Lung microvascular endothelial cell (primary cell): Measurements from ENCODE around the gene TET3. TPM values are rescaled to one million over a fixed set of nuclear protein-coding genes. Genes with fewer than 3 reads are reported as not detected.
"Not testable (repeated sequence)": the region's sequence is repeated elsewhere in the genome, so short reads cannot be mapped to it uniquely, and the experiment has no call there.

Experiments used
- DNase-seq, 2 donors: peaks; one replicate each; pipeline versions ENCODE4 v3.0.0 to v3.0.0-alpha.2; 2010; ENCODE audit warnings: low read depth in 2 of 2
- total RNA-seq: library from RNA; depleted of rRNA; stranded (reverse); fragments of >200 nt; gene quantifications from 2 replicates; pipeline ENCODE4 v1.2.1, GENCODE V29; 2014

Gene TET3
- total RNA-seq: 3.1 and 4.0 TPM in 2 replicates

DNA sequence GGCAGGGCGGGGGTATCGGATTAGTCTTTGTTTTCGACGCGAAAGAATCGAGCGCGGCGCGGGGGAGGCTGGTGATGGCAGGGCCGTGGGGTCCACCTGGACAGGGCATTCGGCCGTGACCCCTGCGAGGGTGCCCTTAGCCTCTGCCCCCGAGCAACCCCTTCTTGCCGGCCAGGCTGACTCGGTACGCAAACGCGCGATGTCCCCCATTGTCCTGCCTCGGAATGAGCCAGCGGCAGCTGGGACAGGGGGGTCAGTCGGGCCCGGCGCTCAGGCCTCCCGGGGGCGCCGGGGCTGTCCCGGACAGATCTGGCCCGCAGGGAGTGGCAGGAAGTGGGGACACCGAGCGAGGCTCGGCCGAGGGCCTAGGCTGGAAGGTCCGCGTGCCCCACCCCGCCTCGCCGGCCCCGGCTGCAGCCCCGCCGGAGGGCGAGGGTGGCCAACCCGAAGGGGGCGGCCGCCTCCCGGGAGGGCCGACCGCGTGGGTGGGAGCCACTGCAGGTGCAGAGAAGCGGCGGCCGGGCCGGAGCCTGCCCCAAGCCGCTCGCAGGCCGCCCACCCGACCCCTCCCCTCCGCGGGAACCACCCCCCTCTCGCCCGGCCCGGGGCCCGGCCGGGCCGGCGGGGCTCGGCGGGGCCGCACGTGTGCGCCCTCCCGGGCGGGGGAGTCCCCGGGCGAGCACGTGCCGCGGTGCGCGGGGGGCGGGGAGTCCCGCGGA, at the start of gene TET3:
TET3 (plus strand) TSS at position 708 of the 719 bp plus-strand sequence. CDS start 1,494 bp downstream, outside the sequence.
- DNase-seq: peak; percentile 47 to 70

DNA sequence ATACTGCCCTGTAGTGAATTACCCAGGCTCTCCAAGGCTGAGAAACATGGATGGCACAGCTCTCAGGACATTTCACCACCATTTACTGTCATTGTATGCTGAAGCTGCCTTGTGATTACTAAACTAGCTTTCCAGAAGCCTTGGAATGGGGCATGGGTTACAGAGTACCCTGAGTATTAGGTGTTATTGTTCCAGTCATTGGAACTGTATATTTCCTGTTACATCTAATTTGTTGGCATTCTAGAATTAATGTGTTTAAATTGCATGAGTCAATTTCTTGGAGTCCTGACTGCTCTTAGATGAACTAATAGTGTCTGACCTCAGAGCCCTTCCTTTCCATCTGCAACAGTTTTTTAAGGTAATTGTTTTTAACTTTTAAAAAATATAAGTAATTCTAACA, 49.1 kb upstream of the TET3 start:
- peak in 1 of 2 donors; percentile 31 for DNase-seq

DNA sequence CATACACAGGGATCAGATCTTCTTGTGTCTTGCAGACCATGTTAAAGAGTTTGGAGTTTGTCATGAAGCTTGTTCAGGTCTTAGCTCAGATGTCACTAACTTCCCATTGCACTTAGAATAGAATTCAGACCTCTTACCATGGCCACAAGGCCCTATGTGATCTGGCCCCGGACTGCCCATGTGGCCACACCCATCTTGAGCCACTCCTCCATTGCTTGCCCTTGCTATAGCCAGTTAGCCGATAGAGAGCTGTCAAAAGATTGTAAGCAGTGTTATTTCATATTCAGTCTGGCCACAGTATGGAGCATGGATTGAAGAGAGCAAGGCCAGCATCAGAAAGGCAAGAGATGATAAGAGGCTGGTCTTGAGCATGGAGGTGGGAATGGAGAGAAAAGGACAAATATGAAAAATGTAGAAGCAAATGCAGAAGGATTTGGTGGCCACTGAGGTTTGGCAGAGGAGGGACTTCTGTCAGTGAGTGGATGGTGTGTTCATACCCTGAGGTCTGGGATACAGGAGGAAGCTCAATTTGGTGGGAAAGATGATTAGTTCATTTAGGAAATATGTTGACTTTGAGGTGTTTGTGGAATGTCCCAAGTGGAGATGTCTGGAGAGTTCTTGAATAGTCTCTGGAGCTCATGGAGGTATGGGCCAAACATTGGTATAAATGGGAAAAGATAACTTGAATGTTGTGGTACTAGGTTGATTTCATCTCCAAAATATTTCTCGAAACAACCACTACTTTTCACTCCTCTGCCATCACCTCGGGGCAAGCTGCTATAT, 47.4 kb upstream of the TET3 start:
- DNase-seq: no peak

GRCh38 chr2:73937899-73938298, 46.8 kb upstream of the TET3 start:
- no peak for DNase-seq

- peak in 1 of 2 donors; percentile 17 for DNase-seq
Observed at GRCh38 chr2:73938718-73939352, 45.9 kb upstream of the TET3 start.

DNA sequence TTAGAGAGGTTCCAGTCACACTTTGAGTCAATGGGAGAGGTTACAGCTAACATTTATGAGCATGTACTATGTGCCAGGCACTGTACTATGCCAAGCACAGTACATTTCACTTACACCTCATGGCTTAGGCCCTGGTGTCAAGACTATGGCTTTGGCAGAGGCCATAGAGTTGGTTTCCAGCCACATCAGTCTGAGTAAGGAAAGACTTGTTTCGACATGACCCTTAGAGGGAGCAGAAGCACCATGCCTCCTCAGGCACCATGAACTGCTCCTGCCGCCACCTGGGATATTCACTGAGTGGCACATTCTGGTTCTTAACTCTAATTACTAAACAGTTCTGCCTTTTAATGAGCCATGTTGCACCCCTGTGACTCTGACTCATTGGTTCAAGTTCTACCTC, 45.3 kb upstream of the TET3 start:
- DNase-seq: no peak

- DNase-seq: not testable (repeated sequence)
Observed at GRCh38 chr2:73940066-73940465, 44.6 kb upstream of the TET3 start.

GRCh38 chr2:73942664-73943063, 42.0 kb upstream of the TET3 start:
- no peak for DNase-seq

DNA sequence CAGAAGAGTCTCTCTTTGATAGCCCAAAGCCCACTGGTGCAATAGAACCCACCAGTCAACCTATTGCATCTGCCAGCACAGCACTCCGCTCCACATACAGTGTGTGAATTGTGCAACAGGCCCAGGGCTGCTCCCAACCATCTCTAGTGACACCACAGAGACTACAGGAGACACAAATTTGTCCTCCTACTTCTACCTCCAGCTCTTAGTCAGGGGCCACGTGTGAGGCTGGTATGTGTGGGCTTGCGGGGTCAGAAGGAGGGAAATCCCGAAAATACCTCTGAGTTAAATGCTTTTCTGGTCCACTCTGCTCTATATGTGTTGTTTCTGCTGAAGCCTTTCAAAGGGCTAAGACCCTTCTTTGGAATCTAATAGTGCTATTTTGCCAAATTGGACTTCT, 40.0 kb upstream of the TET3 start:
- no peak for DNase-seq

DNA sequence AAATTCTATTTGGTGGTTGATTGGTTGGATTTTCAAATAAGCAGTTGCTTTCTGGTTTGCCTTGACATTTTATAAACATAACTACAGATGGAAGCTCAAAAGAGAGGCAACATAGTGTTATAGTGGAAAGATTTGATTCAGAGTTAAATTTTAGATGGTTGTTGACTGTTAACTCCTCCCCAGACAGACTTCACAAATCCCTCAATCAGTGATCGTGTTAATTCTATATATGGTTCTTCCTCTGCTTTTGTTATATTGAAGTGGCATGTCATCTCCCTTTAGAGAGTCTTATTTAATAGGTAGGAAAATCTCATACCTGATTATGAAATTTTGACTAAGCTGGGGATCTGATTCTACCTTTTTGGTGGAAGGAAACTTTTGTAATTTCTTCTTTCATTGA, 38.5 kb upstream of the TET3 start:
- no peak for DNase-seq

DNA sequence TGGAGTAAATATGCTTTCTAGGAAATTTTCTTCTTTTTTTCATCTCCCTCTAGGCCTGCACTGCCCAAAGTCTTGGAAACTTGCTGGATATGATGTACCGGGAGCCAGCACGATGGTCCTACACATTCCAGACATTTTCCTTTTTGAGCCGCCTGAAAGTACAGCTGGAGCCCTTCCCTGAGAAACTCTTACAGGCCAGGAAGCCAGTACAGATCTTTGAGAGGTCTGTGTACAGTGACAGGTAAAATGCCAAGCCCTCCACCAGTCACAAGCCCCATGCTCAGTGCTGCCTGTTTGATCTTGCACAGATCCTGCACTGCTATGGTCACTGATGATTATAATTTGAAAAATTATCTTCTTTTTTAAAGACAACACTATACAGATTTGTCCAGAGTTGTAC, 38.0 kb upstream of the TET3 start:
- no peak for DNase-seq

DNA sequence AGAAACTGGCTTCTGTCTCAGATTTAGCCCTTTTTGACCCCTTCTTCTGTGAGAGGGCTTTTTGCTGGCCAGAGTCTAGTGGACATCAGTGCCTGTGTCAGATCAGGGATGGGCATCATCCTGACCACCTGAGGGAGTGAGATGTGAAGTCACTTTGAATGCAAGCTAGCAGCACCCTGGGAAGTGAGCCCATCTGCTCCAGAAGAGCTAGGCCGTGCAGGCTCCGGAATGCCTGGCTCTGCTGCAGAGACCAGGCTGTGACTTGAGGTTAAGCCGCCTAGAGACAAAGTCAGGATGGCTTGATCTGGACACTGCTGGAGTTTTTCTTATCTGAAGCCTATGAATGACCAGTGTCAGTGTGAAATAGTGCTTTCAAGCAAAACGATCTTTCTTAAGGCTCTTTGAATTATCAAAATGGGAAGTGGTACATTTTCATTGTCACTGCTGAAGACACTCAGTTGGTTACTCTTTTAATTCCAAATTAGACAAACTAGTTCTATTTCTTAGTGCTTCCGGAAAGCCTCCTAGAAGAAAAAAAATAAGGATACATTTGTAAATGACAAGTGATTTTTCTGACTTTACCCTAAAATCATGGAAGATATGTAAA, 37.2 kb upstream of the TET3 start:
- DNase-seq: no peak

DNA sequence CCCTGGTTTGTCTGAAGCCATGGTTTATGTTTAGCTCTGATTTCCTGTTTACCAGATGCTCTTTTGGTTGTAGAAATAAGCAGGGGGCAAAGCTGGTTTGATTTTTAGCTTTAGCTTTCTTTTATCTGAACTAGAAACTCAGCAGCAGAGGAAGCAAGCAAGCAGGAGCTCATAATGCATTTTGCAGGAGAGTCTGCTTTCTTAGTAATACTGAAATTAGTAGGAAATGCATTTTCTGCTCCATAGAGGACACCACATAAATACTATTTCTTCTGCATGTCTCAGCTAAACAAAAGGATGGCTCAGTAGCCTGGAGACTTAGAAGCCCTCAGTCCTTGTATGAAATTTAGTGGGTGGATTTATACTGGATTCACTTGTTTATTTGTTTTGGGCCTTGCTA, 34.9 kb upstream of the TET3 start:
- no peak for DNase-seq

GRCh38 chr2:73952499-73953446, 31.9 kb upstream of the TET3 start:
- peak in 1 of 2 donors; percentile 69 for DNase-seq

GRCh38 chr2:73956218-73956865, 28.4 kb upstream of the TET3 start:
- DNase-seq: no peak

DNA sequence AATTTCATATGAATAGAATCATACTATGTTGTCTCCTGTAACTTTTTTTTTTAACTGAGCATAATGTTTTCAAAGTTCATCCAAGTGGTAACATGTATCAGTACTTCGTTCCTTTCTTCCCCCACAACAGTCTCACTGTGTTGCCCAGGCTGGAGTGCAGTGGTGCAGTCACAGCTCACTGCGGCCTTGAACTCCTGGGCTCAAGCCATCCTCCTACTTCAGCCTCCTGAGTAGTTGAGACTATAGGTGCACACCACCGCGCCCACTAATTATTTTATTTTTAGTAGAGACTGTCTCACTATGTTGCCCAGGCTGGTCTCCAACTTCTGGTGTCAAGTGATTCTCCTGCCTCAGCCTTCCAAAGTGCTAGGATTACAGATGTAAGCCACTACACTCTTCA, 23.4 kb upstream of the TET3 start:
- DNase-seq: no peak

GRCh38 chr2:73961823-73962615, 22.7 kb upstream of the TET3 start:
- no peak for DNase-seq

- DNase-seq: no peak
Observed at GRCh38 chr2:73962798-73963197, 21.9 kb upstream of the TET3 start.

GRCh38 chr2:73963385-73964120, 21.2 kb upstream of the TET3 start:
- DNase-seq: no peak
